ENCODE measurements around the gene SYT14. TPM values are rescaled to one million over a fixed set of nuclear protein-coding genes. Genes with fewer than 3 reads are reported as not detected.

The SYT14 gene
- total RNA-seq, 1 experiment from 2014 or later, result 10.3 TPM

DNA sequence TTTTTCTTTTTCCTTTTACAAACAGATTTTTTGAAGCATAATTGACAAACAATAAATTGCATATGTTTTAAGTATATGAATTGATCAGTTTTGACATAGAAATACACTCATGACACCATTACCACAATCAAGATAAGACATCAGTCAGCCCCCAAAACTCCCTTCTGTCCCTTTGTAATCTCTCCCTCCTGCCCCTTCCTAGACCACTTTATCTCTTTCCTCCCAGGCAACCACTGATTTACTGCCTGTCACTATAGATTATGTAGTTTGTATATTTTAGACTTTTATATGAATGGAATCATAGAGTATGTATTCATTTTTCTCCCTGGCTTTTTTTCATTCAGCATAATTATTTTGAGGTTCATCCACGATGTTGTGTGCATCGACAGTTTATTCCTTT lies 6.9 kb upstream of the SYT14 start:
- no peak overlapping the region for H3K27ac Mint-ChIP-seq
- Histone ChIP-seq H3K14ac (ENCODE audit: insufficient read depth, low read length) (no peak overlapping the region), H3K27me3 (ENCODE audit: insufficient read depth, low read length) (no peaks in the 10 kb centered on the region), H2BK15ac (ENCODE audit: low read depth, low read length) (no peak overlapping the region), H3K27ac (ENCODE audit: insufficient read length, low read depth, low read length) (no peak overlapping the region), H3K23me2 (ENCODE audit: insufficient read length, low read depth, low read length, poor library complexity, severe bottlenecking) (no peaks in the 10 kb centered on the region), H4K8ac (replicated peaks; ENCODE audit: insufficient read length, low read depth, low read length) (no peak overlapping the region), H2AFZ (ENCODE audit: low read length) (no peak overlapping the region), H4K20me1 (ENCODE audit: control insufficient read depth, insufficient read depth, insufficient read length) (no peaks in the 10 kb centered on the region), H2AK5ac (ENCODE audit: insufficient read length, low read length) (no peak overlapping the region), H3K4me1 (ENCODE audit: insufficient read depth, low read length) (no peaks in the 10 kb centered on the region), H3K9ac (ENCODE audit: extremely low read depth, insufficient read length, low read length) (no peak overlapping the region), H3K79me2 (ENCODE audit: insufficient read depth, low read length) (no peaks in the 10 kb centered on the region), H3K4ac (ENCODE audit: low read depth, low read length) (no peak overlapping the region), H2BK5ac (ENCODE audit: insufficient read length, low read length) (no peak overlapping the region), H3K23ac (ENCODE audit: insufficient read length, low read depth, low read length) (no peak overlapping the region), H3T11ph (ENCODE audit: low read length) (no peak overlapping the region), H3K9me3 (ENCODE audit: control insufficient read depth, low read depth, low read length) (no peaks in the 10 kb centered on the region), H2BK120ac (ENCODE audit: low read depth, low read length, poor library complexity, severe bottlenecking) (no peak overlapping the region), H3K18ac (ENCODE audit: insufficient read length, low read depth, low read length) (no peak overlapping the region), H4K91ac (ENCODE audit: insufficient read length, low read depth, low read length) (no peak overlapping the region), H3K79me1 (ENCODE audit: insufficient read depth, low read depth, low read length, poor library complexity, severe bottlenecking) (no peaks in the 10 kb centered on the region), H2BK12ac (ENCODE audit: insufficient read length, low read depth, low read length) (no peak overlapping the region), H3K4me2 (ENCODE audit: insufficient read depth, insufficient read length, low read length) (no peak overlapping the region), H2BK20ac (ENCODE audit: low read depth, low read length, poor library complexity, severe bottlenecking) (no peak overlapping the region), H4K5ac (ENCODE audit: insufficient read length, low read depth, low read length) (no peak overlapping the region), H3K56ac (ENCODE audit: insufficient read length, low read depth, low read length) (no peak overlapping the region)
- peaks cover 10% of the 10 kb centered on the region for H3K27me3 Mint-ChIP-seq (ENCODE audit: low read depth)
- TF ChIP-seq, protein P1, sequence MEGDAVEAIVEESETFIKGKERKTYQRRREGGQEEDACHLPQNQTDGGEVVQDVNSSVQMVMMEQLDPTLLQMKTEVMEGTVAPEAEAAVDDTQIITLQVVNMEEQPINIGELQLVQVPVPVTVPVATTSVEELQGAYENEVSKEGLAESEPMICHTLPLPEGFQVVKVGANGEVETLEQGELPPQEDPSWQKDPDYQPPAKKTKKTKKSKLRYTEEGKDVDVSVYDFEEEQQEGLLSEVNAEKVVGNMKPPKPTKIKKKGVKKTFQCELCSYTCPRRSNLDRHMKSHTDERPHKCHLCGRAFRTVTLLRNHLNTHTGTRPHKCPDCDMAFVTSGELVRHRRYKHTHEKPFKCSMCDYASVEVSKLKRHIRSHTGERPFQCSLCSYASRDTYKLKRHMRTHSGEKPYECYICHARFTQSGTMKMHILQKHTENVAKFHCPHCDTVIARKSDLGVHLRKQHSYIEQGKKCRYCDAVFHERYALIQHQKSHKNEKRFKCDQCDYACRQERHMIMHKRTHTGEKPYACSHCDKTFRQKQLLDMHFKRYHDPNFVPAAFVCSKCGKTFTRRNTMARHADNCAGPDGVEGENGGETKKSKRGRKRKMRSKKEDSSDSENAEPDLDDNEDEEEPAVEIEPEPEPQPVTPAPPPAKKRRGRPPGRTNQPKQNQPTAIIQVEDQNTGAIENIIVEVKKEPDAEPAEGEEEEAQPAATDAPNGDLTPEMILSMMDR (conservative IDR thresholded peaks at IDR 0.05), result no peak
- no peak overlapping the region for H3K4me3 Mint-ChIP-seq
- WGBS (ENCODE audit: extremely low coverage, insufficient read length, low lambda C conversion rate), result no CpG with 5 or more reads among the region's 2 CpGs
- no peaks in the 10 kb centered on the region for H3K36me3 Mint-ChIP-seq (ENCODE audit: insufficient read depth in 1 of 3, low read depth in 3 of 3)
- no peaks in the 10 kb centered on the region for H3K9me3 Mint-ChIP-seq
- peaks cover 3 to 10% of the 10 kb centered on the region in 2 experiments; a peak in 3 of 4 replicates for H3K4me1 Mint-ChIP-seq
- DNase-seq, result no peak
